Tibial nerve (tissue), 4 donors: ENCODE measurements around the gene TTPAL.

Experiments used
- CTCF ChIP-seq, 5 experiments: fragments of 200-600 bp in 3 of 5; fragments of 450-650 bp in 2 of 5; sonication (generic) in 3 of 5; IDR thresholded peaks; one replicate each; pipeline ENCODE4 v1.5.1; 2016 to 2019; ENCODE audit warnings: antibody characterized with exemption in 5 of 5, mild to moderate bottlenecking in 3 of 5, moderate library complexity in 2 of 5
- EP300 ChIP-seq, 2 donors: sonication (generic); formaldehyde crosslinking; IDR thresholded peaks; one replicate each; pipeline ENCODE4 v1.6.1; 2017; ENCODE audit warnings: antibody characterized with exemption in 2 of 2, mild to moderate bottlenecking in 1 of 2
- POLR2A ChIP-seq, 2 donors: fragments of 450-650 bp; IDR thresholded peaks; one replicate each; pipeline ENCODE4 v1.6.1; 2017; ENCODE audit warnings: antibody characterized with exemption in 2 of 2, mild to moderate bottlenecking in 2 of 2, moderate library complexity in 2 of 2

- TF ChIP-seq CTCF (IDR thresholded peaks at IDR 0.05): no peak
- TF ChIP-seq EP300 (IDR thresholded peaks at IDR 0.05): no peak
- TF ChIP-seq POLR2A (IDR thresholded peaks at IDR 0.05): no peak
These were observed 36.9 kb upstream of the TTPAL start for GRCh38 chr20:44438782-44439181.
